Astrocyte of the spinal cord (primary cell): ENCODE measurements around the gene ATAD3A.

ENCODE experiments used
- DNase-seq: peaks from one replicate; pipeline ENCODE4 v3.0.0; 2011; ENCODE audit warnings: low read depth, low spot score
- H3K4me3 ChIP-seq: 2 replicates; pipeline ENCODE4 v1.5.1; 2011; ENCODE audit warnings: low read depth, mild to moderate bottlenecking, low read length, moderate library complexity
- CTCF ChIP-seq: IDR thresholded peaks from 2 replicates; pipeline ENCODE4 v1.5.1; 2012; ENCODE audit warnings: low read depth, mild to moderate bottlenecking, low read length, inconsistent platforms
- in situ Hi-C: cut with HindIII; loops from 2 replicates; pipeline ENCODE4 v1.10.0; 2017; ENCODE audit warnings: low sequenced_read_pairs

Gene ATAD3A

DNA sequence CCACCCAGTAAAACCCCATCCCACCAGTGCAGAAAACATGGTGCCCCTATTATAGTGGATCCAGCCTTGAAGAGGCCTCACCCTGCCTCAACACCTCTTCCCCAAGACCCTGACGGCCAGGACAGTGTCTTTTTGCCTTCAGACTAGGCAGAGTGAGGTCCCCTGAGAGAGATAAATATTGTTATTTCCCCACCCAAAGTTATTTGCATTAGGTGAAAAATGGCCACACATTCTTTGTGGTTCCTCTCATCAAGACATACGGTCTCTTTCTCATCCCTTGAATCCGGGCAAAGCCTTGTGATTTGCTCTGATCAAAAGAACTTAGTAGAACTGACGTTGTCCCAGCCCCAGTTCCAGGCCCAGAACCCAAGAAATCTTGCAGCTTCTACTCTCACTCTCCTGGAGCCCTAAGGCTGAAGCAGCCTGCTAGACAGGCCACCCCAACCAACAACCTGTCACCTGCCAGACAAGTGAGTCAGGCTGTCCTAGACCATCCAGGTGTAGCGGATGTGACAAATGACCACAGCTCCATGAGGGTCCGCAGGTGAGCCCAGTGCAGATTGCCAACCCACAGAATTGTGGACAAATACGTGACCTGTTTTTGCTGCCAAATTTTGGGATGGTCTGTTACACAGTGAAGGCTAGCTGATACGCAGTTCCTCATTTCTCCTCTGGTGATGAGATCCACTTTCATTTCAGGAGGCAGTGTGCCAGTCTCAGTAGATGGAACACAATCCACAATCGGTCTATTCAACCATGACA lies 70.8 kb downstream of the ATAD3A start:
- no peak for DNase-seq
- in situ Hi-C loops: no loop called here
- no peak overlapping the region for H3K4me3 ChIP-seq
- TF ChIP-seq CTCF: no peak

- DNase-seq: no peak
- in situ Hi-C loops: no loop called here
- H3K4me3 ChIP-seq: no peak overlapping the region
- no peak for TF ChIP-seq CTCF
Measured at GRCh38 chr1:1583347-1584010, 71.5 kb downstream of the ATAD3A start.
